Measurements from ENCODE around the gene ZMYND12. TPM values are rescaled to one million over a fixed set of nuclear protein-coding genes. Genes with fewer than 3 reads are reported as not detected.

Gene ZMYND12
- total RNA-seq, 2 experiments from 2014 or later, result 0.59 to 1.4 TPM

GRCh38 chr1:42418516-42418915 lies 37.3 kb downstream of the ZMYND12 start:
- Mint-ChIP-seq H3K36me3 (ENCODE audit: low read depth) (no peaks in the 10 kb centered on the region), H3K27me3 (peaks cover 6% of the 10 kb centered on the region), H3K9me3 (no peaks in the 10 kb centered on the region), H3K4me3 (no peak overlapping the region), H3K27ac (no peak overlapping the region), H3K4me1 (ENCODE audit: low read depth) (no peaks in the 10 kb centered on the region)
- DNase-seq (no peak), ATAC-seq (no peak)
- intact Hi-C loops (cut with micrococcal nuclease), result no loop called here
- POLR2A ChIA-PET, result interaction anchor here (1.4 kb wide), 1 partner anchor 10 kb away, joined by 3 read pairs; no protein-coding TSS in a partner anchor
- no peak for TF ChIP-seq CTCF (IDR thresholded peaks at IDR 0.05)
- CTCF ChIA-PET, result no interaction called here

GRCh38 chr1:42417166-42417565 lies 38.7 kb downstream of the ZMYND12 start:
- Mint-ChIP-seq H3K36me3 (ENCODE audit: low read depth) (no peaks in the 10 kb centered on the region), H3K9me3 (no peaks in the 10 kb centered on the region), H3K27ac (no peak overlapping the region), H3K4me1 (ENCODE audit: low read depth) (no peaks in the 10 kb centered on the region), H3K27me3 (peaks cover 6% of the 10 kb centered on the region), H3K4me3 (no peak overlapping the region)
- CTCF ChIA-PET, result interaction anchor here (1.4 to 1.5 kb wide), 2 partner anchors 16 to 24 kb away, joined by 3 to 4 read pairs; no protein-coding TSS in a partner anchor
- DNase-seq (no peak), ATAC-seq (no peak)
- TF ChIP-seq CTCF (IDR thresholded peaks at IDR 0.05), result no peak
- intact Hi-C loops (cut with micrococcal nuclease), result no loop called here
- POLR2A ChIA-PET, result interaction anchor here (1.4 kb wide), 1 partner anchor 9 kb away, joined by 3 read pairs; no protein-coding TSS in a partner anchor

GRCh38 chr1:42414551-42415496 lies 41.0 kb downstream of the ZMYND12 start:
- DNase-seq (no peak), ATAC-seq (no peak)
- H3K27ac Mint-ChIP-seq, result no peak overlapping the region
- no peaks in the 10 kb centered on the region for H3K36me3 Mint-ChIP-seq (ENCODE audit: low read depth)
- H3K9me3 Mint-ChIP-seq, result no peaks in the 10 kb centered on the region
- H3K4me1 Mint-ChIP-seq (ENCODE audit: low read depth), result no peaks in the 10 kb centered on the region
- intact Hi-C loops (cut with micrococcal nuclease), result no loop called here
- ChIA-PET CTCF (no interaction called here), POLR2A (no interaction called here)
- H3K27me3 Mint-ChIP-seq, result peaks cover 6% of the 10 kb centered on the region
- H3K4me3 Mint-ChIP-seq, result no peak overlapping the region
- TF ChIP-seq CTCF (IDR thresholded peaks at IDR 0.05), result no peak

- H3K4me1 Mint-ChIP-seq (ENCODE audit: low read depth), result no peaks in the 10 kb centered on the region
- no peaks in the 10 kb centered on the region for H3K36me3 Mint-ChIP-seq (ENCODE audit: low read depth)
- CTCF ChIA-PET, result no interaction called here
- H3K4me3 Mint-ChIP-seq, result no peak overlapping the region
- DNase-seq (no peak), ATAC-seq (no peak)
- intact Hi-C loops (cut with micrococcal nuclease), result no loop called here
- H3K27me3 Mint-ChIP-seq, result peaks cover 5% of the 10 kb centered on the region
- POLR2A ChIA-PET, result no interaction called here
- no peak for TF ChIP-seq CTCF (IDR thresholded peaks at IDR 0.05)
- no peak overlapping the region for H3K27ac Mint-ChIP-seq
- H3K9me3 Mint-ChIP-seq, result no peaks in the 10 kb centered on the region
Observed at GRCh38 chr1:42403880-42404400, 51.9 kb downstream of the ZMYND12 start.
